H1 (cell line): ENCODE results near the gene OSBP2. TPM values are rescaled to one million over a fixed set of nuclear protein-coding genes. Genes with fewer than 3 reads are reported as not detected.

ENCODE experiments used
- CTBP2 ChIP-seq: IDR thresholded peaks from 2 replicates; pipeline ENCODE4 v1.7.0; 2011; ENCODE audit warnings: borderline replicate concordance, mild to moderate bottlenecking, moderate library complexity, mixed read lengths, low read length; ENCODE audit not compliant: insufficient read depth, insufficient read length
- SAP30 ChIP-seq: fragments of 300-600 bp; sonication (generic); IDR thresholded peaks from 2 replicates; pipeline ENCODE4 v1.7.1; 2012; ENCODE audit warnings: low read length, moderate library complexity, mild to moderate bottlenecking, inconsistent platforms; ENCODE audit not compliant: insufficient read depth, insufficient replicate concordance
- SIRT6 ChIP-seq: IDR thresholded peaks from one replicate; pipeline ENCODE4 v1.7.1; 2012; ENCODE audit warnings: low read length, inconsistent platforms
- TAF7 ChIP-seq: optimal IDR thresholded peaks from 2 replicates; pipeline ENCODE3; 2011; ENCODE audit warnings: low read depth, mild to moderate bottlenecking, inconsistent platforms, low read length, moderate library complexity, borderline replicate concordance
- polyA plus RNA-seq, 7 experiments: library from polyadenylated mRNA; depleted of rRNA in 3 of 7; stranded (reverse) in 5 of 7; unstranded in 2 of 7; fragments of >200 nt in 5 of 7; fragments of 200-250 nt in 2 of 7; gene quantifications; 1 replicate in 5 of 7; 2 replicates in 1 of 7; 4 replicates in 1 of 7; pipeline versions ENCODE4 v1.2.1 to v1.2.3, GENCODE V29; 2011 to 2013; ENCODE audit warnings: missing spikeins in 2 of 7, mixed read lengths in 2 of 7
- total RNA-seq: library from RNA; stranded (reverse); fragmentation: NEBNext Ultra II Directional; extraction: Animal tissue kit (Norgen Biotek cat#: 25700); gene quantifications from 2 replicates; pipeline ENCODE4 v1.2.1, GENCODE V29; 2021

The OSBP2 gene
- total and polyA plus RNA-seq, 2 of the 8 experiments (the other 6 are each of a cell fraction or from before 2014, with no cell fraction given): 3.4 to 3.7 TPM

DNA sequence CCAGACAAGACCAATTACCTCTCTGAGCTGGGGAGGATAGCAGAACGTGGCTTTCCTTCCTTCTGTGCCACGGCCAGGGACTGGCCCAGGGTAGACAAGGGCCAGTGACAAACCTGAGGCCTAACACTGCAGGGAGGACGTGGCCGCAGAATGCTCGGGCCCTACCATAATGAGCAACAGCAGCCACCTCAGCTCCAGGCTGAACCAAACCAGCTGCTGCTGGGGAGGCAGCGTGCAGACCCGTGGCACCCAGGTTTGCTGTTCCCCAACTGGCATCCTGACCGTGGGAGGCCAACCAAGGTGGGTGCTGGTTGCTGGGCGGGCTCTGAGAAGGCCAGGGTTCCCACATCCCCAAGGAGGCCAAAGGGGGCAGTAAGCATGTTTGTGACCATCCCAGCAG lies 190.9 kb downstream of the OSBP2 start (continued):
- TF ChIP-seq TAF7 (no peak), SAP30 (no peak), CTBP2 (no peak), SIRT6 (no peak)
